ENCODE data around the gene RBM22.

The RBM22 gene

DNA sequence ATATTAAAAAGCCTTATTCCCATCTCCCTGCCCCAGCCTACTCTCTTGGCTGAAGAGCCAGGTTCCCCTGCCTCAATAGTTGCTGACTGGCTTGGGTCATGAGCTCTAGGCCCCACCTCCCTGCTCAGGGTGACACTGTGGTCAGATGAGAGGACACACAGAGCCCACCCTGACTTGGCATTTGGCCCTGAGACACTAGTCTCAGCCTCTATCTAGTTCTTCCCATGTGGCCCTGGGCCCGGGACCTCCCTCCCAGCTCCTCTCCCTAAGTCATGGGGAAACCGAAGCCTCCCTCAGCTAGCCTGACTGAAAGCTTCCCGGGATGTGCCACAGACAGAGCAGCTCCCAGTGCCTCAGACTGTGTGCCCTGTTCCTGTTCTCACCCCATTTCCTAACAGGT is 45.6 kb downstream of the RBM22 start:
- no peak overlapping the region for H3K4me3 ChIP-seq (ENCODE audit: low read depth, low read length)
- no peak for DNase-seq (ENCODE audit: low read depth)

GRCh38 chr5:150653762-150654556 is 46.9 kb downstream of the RBM22 start:
- no peak for DNase-seq (ENCODE audit: low read depth)
- no peak overlapping the region for H3K4me3 ChIP-seq (ENCODE audit: low read depth, low read length)

GRCh38 chr5:150653145-150653761 is 47.6 kb downstream of the RBM22 start:
- no peak for DNase-seq (ENCODE audit: low read depth)
- no peak overlapping the region for H3K4me3 ChIP-seq (ENCODE audit: low read depth, low read length)

- H3K4me3 ChIP-seq (ENCODE audit: low read depth, low read length) = no peak overlapping the region
- no peak for DNase-seq (ENCODE audit: low read depth)
Observed at GRCh38 chr5:150651924-150652671, 48.8 kb downstream of the RBM22 start.

DNA sequence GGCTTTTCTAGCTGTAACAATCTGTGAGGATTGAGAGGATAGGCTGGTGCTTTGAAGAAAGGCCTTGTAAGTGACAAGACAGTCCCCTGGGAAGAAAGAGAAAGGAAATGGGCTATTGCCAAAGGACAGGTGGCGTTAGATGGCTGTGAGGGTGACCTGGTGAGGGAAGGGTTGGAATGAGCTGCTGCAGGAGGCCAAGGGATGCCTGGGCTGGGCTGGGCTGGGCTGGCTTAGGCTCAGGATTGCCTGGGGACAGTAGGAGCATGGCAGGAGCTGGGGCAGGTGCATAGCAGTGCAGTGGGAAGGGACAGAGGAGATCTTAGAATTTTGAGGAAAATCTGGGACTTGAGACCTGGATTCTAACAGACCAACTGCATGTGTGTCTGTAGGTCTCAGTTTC is 49.5 kb downstream of the RBM22 start:
- H3K4me3 ChIP-seq (ENCODE audit: low read depth, low read length) = no peak overlapping the region
- no peak for DNase-seq (ENCODE audit: low read depth)

- H3K4me3 ChIP-seq (ENCODE audit: low read depth, low read length) = no peak overlapping the region
- DNase-seq (ENCODE audit: low read depth) = no peak
Observed at GRCh38 chr5:150650021-150651006, 50.5 kb downstream of the RBM22 start.

GRCh38 chr5:150649108-150650020 is 51.5 kb downstream of the RBM22 start:
- DNase-seq (ENCODE audit: low read depth) = no peak

GRCh38 chr5:150648294-150649107 is 52.4 kb downstream of the RBM22 start:
- no peak overlapping the region for H3K4me3 ChIP-seq (ENCODE audit: low read depth, low read length)
- no peak for DNase-seq (ENCODE audit: low read depth)

More at GRCh38 chr5:150649108-150650020, 51.5 kb downstream of the RBM22 start:
- H3K4me3 ChIP-seq (ENCODE audit: low read depth, low read length) = no peak overlapping the region

- no peak for DNase-seq (ENCODE audit: low read depth)
- no peak overlapping the region for H3K4me3 ChIP-seq (ENCODE audit: low read depth, low read length)
Observed at GRCh38 chr5:150647275-150648251, 53.3 kb downstream of the RBM22 start.

GRCh38 chr5:150645070-150645700 is 55.7 kb downstream of the RBM22 start:
- peak; percentile 87 for DNase-seq (ENCODE audit: low read depth)
- H3K4me3 ChIP-seq (ENCODE audit: low read depth, low read length) = no peak overlapping the region

DNA sequence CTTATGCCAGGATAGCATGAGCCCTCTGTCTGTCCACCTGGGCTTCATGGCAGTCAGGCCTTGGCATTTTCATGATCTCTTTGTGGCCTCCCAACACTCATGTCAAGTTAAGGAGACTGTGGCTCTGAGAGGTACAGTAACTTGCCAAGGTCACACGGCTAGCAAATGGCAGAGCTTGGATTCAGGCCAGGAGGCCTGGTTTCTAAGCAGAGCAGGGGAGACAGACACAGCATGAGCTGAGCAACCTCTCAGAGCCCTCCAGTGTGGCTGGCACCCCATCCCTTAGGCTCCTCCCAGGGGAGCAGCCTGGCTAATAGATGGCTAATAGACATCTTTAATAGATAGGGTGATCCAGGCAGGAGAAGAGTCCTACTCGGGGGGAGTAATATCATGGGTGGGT is 56.3 kb downstream of the RBM22 start:
- no peak overlapping the region for H3K4me3 ChIP-seq (ENCODE audit: low read depth, low read length)
- no peak for DNase-seq (ENCODE audit: low read depth)

DNA sequence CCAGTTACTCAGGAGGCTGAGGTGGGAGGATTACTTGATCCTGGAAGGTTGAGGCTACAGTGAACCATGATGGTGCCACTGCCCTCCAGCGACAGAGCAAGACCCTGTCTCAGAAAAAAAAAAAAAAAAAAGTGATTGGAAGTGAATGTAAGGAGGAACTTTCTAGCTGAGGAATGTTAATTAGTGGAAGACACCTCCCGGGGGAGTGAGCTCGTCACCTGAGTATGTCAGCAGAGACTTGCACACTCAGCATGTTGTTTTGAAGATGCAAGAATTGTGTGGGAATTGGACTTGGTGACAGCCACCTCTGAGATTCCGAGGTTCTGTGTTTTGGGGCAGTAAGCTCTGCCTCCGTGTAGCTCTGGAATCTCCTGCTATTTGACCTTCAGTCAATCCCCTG is 56.8 kb downstream of the RBM22 start:
- DNase-seq (ENCODE audit: low read depth) = no peak
- no peak overlapping the region for H3K4me3 ChIP-seq (ENCODE audit: low read depth, low read length)

DNA sequence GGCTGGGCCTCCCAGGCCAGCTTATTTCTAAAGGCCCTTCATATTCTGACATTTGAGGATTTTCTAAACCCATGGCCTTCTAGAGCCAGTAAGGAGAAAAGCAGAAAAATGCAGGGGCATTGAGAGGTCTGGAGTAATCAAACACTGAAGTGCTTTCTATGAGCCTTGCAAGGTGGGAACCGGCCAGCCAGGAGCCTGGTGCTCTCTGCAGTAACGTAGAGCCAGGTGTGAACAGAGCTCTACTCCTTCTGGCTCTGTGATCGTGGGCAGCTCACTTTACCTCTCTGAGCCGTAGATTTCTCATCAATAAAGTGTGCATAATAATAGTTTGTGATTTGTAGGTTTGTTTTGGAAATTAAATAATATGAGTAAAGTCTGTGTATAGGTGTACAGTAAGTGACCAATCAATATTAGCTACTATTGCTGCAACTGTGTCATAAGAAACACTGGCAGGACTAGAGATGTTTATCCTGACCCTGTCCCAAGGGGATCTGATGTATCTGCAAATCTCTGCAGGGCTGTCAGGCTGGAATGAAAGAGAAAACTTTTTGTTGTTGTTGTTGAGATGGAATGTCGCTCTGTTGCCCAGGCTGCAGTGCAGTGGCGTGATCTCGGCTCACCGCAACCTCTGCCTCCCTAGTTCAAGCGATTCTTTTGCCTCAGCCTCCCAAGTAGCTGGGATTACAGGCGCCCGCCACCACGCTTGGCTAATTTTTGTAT is 57.7 kb downstream of the RBM22 start:
- no peak for DNase-seq (ENCODE audit: low read depth)
- H3K4me3 ChIP-seq (ENCODE audit: low read depth, low read length) = no peak overlapping the region

- peak; percentile 62 for DNase-seq (ENCODE audit: low read depth)
- peak overlapping the region; percentile 6 for H3K4me3 ChIP-seq (ENCODE audit: low read depth, low read length)
Observed at GRCh38 chr5:150642567-150642927, 58.3 kb downstream of the RBM22 start.

DNA sequence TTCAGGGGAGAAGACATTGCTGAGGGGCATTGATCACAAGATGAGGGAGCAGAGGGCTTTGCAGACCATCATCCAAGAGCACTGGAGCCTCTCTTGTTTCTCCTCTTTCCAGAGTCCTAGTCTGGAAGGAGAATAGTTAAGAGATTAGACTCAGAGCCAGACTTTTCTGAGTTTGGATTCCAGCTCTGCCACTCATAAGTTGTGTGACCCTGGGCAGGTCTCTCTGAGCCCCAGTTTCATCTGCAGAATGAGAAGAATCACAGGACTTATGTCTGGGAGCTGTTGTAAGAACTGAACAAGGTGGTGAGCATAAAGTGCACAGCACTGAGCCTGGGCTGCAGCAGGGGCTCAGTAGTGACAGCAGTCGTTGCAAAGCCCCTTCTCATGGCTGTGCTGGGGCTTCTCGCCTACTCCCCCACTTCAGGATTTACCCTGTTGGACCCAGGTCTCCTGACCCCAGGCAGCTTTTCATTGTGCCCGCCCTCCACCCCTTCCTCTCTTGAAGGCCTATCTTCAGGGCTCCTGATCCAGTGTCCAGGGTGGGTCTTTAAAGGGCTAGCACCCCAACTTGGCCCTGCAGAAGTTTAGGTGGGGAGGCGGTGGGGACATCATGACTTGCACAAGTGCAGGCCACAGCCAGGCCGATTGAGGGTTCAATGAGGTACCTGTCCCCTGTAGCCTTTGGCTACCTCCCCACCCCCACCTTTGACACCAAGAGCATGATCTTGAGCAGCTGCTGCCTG is 58.9 kb downstream of the RBM22 start:
- H3K4me3 ChIP-seq (ENCODE audit: low read depth, low read length) = peak overlapping the region; percentile 6
- no peak for DNase-seq (ENCODE audit: low read depth)
